Measurements from ENCODE around the gene C1orf87.

Gene C1orf87, protein sequence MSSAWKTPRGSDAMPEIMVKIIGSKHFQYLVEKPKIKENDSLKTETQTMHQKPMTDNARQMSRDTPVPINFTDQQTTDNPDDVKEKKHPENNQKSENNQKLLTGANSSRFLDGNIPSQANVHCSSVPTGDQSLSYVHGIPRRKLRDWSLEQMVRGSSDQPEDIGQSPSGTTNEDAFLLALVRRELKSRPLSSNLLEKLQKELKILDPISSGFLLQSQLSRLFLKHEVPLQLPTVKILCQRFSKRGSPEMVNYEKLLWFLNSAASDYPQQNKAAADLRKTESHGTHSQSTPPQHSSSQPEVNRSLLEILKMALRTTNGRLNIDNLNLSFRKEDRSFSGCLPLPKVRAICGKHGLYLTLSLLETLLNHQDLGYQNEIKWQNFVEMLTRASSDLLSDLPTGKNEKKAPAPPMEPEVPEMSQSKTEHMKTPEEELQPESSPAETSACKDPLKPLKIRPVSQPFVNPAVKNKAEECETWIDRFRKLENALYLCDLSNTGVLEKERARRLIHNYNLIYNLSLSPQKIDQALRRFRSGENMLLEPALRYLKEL

DNA sequence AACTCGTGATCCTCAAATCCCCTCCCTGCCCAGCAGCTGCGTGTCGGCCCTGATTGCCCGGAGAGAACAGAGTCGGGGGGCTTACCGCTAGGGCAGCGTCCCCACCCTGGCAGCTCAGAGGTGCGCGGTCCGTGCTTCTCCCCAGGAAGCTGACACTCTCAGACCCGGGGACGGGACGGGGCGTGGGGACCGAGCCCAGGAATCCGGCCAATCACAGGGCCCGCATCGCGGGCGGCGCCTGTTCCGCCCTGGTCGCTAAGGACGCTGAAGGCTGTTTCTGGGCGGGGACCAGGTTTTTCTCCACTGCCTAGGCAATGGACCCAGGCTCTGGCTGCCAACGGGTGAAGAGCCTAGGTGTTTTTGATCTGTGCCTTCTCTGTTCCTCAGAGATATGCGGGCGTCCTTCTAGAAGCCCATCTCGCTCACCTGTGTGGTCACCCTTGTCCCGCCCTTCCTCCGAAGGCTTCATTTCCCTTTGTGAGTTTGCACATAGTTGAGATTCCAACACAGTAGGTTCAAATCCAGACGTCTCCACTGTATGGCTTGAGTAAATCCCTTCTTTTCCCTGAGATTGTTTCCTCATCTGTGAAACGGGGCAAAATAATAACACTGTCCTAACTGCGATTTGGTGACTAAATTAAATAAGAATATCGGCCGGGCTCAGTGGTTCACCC is at the start of gene C1orf87:
TSS of gene C1orf87 (minus strand) at position 166 of the 674 bp plus-strand sequence. CDS start 1,127 bp downstream, outside the sequence.
- no peak for DNase-seq (ENCODE audit: low read depth in 1 of 2, low spot score in 1 of 2)

DNA sequence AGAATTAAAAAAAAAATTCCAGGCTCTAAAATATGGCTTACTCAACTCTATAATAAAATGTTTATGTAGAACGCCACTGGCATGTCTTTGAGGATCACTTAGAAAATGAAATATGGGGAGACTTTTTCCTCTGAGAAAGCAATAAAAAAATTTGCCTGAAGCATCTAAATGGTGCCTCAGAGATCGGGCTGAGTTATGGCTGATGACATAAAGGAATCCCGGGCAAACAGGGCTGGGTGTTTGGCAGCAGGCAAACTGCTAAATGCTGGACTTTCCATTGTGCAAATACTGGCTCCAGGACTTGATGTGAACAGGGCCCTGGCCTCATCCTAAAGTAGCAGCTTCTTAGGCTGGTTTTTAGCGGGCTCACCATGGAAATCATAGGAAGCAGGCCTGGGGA is 44.5 kb upstream of the C1orf87 start:
- no peak for DNase-seq (ENCODE audit: low read depth in 1 of 2, low spot score in 1 of 2)

DNA sequence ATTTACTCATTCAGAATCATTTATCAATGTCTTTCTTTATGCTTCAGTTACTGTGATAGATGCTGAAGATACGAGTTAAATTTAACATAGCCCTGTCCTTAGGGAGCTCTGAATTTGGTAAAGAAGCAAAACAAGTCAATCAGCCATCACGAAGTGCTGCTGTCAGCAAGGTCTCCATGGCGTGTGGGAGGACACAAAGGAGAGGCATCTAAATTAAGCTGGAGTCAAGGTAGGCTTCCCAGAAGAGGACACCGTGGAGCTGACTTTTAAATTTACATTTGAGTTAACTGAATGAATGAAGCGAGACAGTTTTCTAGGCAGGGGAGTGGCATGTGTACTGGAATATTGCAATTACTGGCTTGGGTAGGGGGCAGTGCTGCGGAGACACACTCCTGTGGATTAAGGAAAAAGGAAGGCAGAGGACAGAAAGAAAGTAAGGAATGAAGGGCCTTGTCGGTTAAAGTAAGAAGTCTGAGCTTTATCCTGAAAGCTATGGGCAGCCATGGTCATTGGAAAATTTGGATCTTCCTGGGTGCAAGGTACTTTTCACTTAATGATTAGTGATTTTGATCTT is 41.3 kb upstream of the C1orf87 start:
- no peak for DNase-seq (ENCODE audit: low read depth in 1 of 2, low spot score in 1 of 2)

DNA sequence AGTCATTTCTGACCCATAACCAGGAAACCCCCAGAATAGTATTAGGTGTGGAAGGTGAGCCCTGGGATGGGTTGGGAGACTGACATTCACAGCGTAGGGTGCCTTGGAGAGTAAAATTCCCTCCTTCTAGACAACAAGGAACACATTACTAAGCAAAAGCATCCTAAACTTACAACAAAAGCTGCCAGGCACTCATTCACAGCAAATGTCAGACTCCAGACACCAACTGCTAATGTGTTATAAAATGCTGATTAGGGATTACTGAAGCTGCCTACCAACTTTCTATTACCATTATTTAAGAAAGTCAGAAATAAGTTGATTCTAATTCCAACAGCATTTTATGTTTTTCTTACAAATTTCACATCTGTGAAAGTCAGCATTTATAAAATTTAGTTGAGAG is 40.0 kb upstream of the C1orf87 start:
- DNase-seq (ENCODE audit: low read depth in 1 of 2, low spot score in 1 of 2): no peak

DNA sequence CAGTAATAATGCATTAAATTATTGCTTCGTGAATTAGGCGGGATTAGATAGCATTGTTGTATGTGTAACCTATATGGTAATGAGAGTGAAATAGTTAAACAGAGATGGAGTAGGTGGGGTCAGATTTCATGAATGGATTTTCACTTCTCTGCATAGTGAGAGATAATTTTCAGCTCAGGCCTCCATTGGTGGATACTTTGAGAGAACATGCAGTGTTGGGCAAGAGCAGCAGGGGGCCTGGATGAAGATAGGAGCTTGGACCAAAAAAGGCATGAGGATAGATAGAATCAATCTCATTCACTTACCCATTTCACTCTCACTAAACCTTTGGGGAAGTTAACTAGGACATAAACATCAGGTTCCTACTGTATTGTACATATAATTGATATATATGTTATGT is 39.5 kb upstream of the C1orf87 start:
- no peak for DNase-seq (ENCODE audit: low read depth in 1 of 2, low spot score in 1 of 2)

DNA sequence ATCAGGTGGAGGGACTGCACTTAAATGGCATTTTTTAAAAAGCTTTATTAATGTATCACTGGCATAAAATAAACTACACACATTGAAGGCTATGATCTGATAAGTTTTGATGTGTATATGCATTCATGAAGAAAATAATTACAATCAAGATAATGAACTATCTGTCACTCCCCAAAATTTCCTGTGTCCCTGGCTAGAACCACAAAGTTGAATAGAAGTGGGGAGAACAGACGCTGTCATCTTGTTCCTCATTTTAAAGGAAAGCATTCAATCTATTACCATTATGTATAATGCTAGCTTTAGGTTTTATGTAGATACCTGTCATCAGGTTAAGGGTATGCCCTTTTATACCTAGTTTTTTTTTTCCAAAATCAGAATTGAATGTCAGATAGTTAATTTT is 38.1 kb upstream of the C1orf87 start:
- no peak for DNase-seq (ENCODE audit: low read depth in 1 of 2, low spot score in 1 of 2)

DNA sequence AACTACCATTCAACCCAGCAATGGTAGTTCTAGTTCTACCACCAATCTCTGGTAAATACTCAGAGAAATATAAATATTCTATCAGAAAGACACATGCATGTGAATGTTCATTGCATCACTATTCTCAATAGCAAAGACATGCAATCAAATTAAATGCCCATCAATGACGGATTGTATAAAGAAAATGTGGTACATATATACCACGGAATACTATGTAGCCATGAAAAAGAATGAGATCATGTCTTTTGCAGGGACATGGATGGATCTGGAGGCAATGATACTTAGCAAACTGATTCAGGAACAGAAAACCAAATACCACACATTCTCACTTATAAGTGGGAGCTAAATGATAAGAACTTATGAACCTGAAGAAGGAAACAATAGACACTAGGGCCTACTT is 37.5 kb upstream of the C1orf87 start:
- no peak for DNase-seq (ENCODE audit: low read depth in 1 of 2, low spot score in 1 of 2)

DNA sequence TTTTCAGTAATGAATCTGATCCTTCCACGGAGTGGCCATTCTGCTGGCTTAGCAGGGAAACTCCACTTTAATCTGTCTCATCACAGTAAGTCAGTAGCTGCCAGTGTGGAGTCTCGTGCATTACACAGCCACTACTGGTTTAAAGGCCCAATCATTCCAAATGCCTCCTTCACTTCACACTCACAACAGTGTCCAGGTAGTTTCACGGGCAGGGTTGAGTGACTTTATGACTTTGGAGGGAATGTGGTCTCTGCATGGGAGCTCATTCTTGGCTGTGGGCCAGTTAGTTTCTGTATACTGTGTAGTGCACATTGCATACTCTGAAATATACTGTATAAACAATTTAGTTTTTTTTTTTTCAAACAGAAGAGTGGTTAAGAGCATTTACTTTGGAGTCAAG is 34.6 kb upstream of the C1orf87 start:
- DNase-seq (ENCODE audit: low read depth in 1 of 2, low spot score in 1 of 2): no peak

DNA sequence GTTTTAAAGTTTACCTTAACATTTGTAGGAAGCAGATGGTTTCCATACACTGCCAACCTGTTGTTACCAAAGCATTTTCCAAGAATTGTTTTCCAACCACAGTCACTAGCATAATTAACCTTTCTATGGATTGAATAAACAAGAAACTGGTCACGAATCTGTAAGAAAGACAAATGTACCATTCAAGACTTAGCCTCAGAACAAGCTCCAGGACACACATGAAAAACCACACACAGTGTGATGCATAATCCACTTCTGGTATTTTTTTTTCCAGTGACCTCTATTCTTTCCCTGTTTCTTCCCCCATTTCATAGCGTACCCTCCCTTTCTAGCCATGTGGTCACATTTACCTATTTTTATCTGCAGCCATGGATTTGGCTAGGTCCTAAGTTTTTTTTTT is 29.6 kb upstream of the C1orf87 start:
- DNase-seq (ENCODE audit: low read depth in 1 of 2, low spot score in 1 of 2): no peak

DNA sequence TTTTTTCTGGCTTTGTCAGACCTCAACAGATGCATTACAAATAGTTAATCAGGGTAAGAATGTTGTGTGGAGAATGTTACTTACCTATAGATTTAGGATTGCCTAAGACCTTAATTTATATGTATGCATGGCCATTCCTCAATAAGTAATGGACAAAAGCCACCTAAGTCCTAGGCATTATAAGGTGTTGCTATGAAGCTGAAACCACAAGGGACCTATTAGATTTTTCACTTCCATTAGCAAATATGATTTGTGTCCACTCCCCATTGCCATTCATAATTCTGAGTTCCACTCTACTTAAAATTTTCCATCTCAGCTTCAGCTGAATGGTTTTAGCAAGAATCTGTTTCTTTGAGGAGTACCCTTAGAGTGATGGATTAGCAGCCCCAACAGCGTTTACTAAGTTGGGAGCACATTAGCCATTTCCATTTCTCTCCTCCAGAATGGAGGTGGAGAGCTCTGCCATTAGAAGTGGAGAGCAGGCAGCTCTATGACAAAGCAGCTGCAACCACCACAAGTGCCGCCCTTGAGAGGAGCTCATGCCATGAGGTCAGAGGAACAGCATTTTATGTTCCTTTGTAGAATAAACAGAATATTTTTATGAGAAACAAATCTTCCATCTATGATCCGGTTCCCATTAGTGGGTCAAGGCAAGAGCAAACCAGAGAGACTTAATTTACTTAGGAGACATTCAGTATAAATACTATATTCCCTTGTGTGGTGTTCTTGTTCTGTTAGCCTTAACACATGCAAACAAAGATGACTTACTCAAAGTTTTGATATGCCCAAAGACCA is 28.9 kb upstream of the C1orf87 start:
- no peak for DNase-seq (ENCODE audit: low read depth in 1 of 2, low spot score in 1 of 2)

DNA sequence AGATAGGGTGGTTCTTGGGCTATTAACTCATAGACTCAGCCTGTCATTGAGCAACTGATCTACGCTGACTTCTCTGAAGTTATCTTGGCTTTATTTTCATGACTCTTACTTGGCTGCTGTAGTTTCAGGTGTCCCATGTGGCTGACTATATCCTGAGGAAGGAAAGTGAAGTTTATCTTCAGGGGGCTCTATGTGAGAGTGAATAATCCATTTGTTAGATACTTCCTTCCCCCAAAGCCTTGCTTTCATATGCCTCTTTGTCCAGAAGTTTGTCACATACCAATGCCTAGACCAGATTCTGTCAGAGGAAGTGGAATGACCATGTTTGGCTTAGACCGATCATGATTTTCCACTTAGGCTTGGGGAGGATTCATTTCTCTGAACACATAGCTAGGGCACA is 27.9 kb upstream of the C1orf87 start:
- DNase-seq (ENCODE audit: low read depth in 1 of 2, low spot score in 1 of 2): no peak

DNA sequence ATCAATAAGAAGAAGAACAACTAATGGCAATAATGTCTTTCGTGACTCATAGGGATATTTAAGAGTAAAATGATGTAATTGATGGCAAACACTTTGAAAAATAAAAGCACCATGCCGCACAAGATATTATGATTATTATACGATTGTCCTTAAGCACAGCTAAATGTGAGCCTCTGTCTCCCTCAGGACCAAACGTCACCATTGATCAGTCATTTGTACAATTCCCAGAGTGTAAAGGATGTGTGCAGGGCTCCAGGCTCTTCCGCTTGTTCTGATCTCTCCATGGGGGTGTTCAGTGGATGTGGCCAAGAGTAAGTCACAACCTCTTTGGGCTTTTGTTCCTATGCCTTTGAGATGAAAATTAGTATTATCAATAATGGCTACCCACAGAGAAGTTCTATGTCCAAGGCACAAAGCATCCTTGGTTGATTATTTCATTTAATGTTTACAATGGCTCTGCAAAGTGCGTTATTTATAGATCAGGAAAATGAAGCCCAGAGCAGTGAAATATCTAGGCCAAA is 17.7 kb upstream of the C1orf87 start:
- no peak for DNase-seq (ENCODE audit: low read depth in 1 of 2, low spot score in 1 of 2)

DNA sequence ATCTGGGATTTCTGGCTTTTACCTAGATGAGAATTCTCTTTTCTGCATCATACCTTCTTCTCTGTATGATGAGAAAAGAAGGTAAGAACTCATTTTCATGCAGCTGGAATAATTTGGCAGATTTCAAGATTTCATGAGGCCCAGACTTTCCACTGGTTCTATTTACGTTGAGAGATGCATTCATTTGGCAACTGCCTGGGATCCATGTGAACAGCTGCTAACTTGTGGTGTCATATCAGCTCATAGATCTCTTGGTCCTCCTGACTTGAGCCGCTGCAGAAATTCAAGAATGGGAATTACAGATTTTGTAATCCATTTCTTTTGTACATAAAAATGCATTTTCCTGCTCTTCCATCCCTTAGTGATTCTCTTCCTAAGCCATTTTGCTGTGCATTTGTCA is 17.1 kb upstream of the C1orf87 start:
- DNase-seq (ENCODE audit: low read depth in 1 of 2, low spot score in 1 of 2): no peak

DNA sequence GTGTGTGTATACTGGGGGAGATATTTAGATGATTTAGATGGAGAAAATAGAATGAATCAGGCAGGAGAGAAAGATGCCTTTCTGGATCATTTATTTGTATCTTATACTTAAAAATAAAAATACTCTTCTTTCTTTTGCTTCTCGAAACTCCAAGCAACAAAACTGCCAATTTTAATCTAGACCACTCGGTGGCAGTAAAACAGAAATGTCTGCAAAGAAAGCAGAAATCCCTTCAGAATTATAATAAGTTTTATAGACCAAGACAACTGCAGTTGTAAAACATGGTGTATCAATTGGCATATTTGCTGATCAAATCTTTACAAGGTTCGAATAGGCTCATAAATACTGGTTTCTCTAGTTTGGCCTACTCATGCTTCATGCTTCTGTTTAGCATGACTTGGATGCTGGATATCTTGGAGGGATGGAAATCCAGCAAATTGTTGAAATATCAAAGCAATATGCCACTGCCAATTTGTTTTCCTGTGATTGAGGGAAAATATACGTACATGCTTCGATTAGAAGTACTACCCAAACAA is 15.1 kb upstream of the C1orf87 start:
- DNase-seq (ENCODE audit: low read depth in 1 of 2, low spot score in 1 of 2): no peak

DNA sequence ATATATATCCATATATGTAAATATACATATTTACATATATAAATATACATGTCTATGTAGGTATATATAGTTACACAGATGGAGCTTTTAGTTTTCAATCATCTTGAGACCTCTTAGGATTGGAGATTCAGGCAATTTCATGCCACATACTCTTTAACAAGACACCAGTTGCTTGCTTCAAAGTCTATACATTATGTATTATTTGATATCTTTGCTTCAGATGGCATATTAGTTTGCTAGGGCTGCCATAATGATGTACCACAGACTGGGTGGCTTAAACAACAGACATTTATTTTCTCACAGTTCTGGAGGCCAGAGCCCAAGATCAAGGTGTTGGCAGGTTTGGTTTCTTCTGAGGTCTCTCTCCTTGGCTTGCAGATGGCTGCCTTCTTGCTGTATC is 14.1 kb upstream of the C1orf87 start:
- no peak for DNase-seq (ENCODE audit: low read depth in 1 of 2, low spot score in 1 of 2)

DNA sequence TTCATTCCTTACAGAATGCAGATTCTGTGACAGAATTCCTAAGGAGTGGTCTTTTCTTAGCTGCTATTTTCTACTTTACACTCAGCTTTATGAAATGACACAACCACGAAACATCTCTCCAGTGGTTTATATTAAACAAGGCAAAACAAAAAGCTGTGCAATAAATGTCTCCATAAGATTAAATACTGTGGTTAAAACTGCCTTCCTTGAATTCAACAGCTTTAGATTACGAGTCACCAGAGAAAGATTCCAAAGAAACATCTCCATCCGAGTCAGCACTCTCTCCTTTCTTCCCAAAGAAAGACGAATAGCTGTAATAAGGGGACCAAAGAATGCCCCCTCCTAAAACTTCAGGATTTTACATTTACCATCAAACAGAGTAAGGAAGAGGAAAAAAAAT is 4.6 kb upstream of the C1orf87 start:
- no peak for DNase-seq (ENCODE audit: low read depth in 1 of 2, low spot score in 1 of 2)

DNA sequence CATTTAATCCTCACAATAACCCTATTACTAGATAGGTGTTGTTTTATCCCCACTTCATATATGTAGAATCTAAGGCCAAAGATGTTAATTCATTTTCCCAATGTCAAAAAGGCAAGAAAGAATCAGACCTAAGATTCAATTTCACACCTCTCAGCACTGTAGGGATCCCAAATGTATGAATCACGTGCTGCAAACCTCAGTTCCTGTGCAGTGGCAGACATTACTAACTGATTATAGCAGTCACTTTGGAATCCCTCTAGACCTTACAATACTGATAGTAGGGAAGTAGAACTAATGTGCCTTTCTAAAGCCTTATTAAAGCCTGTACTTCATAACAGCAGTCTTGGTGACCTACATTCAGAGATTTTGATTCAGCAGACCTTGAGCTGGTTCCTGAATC is 2.3 kb downstream of the C1orf87 start:
- no peak for DNase-seq (ENCODE audit: low read depth in 1 of 2, low spot score in 1 of 2)

DNA sequence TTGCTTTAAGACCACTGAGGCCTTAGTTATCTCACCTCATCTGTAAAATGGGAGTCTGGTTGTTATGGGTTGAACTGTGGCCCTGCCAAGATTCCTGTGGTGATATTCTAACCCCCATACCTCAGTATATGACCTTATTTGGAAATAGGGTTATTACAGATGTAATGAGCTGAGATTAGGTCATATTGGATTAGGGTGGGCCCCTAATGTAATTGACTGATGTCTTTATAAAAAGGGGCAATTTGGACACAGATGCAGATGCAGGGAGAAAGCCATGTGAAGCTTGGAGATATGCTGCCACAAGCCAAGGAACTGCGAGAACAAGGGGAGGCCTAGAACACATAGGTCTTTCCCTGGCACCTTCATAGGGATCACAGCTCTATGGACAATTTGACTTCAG is 3.9 kb downstream of the C1orf87 start:
- DNase-seq (ENCODE audit: low read depth in 1 of 2, low spot score in 1 of 2): no peak

DNA sequence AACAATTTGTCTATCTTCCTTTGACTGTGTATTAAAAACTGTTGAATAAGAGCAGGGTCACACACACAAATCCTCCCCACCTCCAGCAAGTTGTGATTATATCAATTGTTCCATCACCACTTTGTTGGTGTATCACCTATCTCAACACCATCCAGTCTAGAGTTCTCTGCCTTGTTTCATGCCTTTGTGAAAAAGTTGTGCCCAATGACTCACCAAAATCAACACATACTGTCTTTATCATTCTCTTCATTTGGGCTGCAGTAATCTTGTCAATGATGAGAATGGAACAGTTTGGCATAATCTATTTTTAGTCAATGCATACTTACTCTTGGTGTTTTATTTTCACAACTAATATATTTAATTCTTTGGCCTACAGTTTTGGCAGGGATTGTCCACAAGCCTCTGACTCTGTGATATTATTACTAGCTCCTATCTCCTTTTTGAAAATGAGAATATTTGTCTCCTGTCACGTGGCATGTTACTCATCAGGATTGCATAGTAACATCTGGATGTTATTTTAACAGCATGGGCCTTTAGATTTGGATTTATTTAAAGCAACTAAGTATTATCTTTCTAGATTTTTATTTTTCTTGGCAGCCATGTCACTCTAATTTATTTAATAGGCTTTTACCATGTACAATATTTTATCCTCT is 5.1 kb downstream of the C1orf87 start:
- DNase-seq (ENCODE audit: low read depth in 1 of 2, low spot score in 1 of 2): no peak

DNA sequence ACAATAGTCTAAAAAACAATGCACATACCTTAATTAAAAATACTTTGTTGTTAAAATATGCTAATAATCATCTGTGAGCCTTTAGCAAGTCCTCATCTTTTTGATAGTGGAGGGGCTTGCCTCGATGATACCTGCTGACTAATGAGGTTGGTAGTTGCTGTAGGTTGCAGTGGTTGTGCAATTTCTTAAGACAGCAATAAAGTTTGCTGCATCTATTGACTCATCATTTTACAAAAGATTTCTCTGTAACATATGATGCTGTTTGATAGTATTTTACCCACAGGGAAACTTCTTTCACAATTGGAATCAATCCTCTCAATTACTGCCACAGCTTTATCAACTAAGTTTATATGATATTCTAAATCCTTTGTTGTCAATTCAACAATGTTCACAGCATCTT is 7.6 kb downstream of the C1orf87 start:
- DNase-seq (ENCODE audit: low read depth in 1 of 2, low spot score in 1 of 2): no peak

Measured in stimulated activated CD4-positive, alpha-beta T cell treated with anti-CD3 and anti-CD28 coated beads, Interleukin-15, amount 100 ng/mL, for 1 hour (primary cell).